HG02798 (cell line): ENCODE measurements around the gene PRKAG3.
"Not testable (repeated sequence)": the region's sequence is repeated elsewhere in the genome, so short reads cannot be mapped to it uniquely, and the experiment has no call there.

Source experiments
- ATAC-seq: cut with Tn5 transposase; IDR thresholded peaks from one replicate; pipeline ENCODE4 v1.9.1; 2021; ENCODE audit warnings: mild to moderate bottlenecking; ENCODE audit not compliant: unreplicated experiment, poor library complexity

Gene PRKAG3

GRCh38 chr2:218788529-218789255, 42.9 kb downstream of the PRKAG3 start:
- ATAC-seq, result no peak

- no peak for ATAC-seq
Observed at GRCh38 chr2:218786133-218786532, 45.5 kb downstream of the PRKAG3 start.

GRCh38 chr2:218785103-218785502, 46.5 kb downstream of the PRKAG3 start:
- ATAC-seq, result no peak

- no peak for ATAC-seq
Observed at GRCh38 chr2:218783688-218784087, 47.9 kb downstream of the PRKAG3 start.

GRCh38 chr2:218782528-218782844, 49.1 kb downstream of the PRKAG3 start:
- no peak for ATAC-seq

GRCh38 chr2:218781691-218782527, 49.7 kb downstream of the PRKAG3 start, which contains the start of gene CYP27A1:
TSS of gene CYP27A1 (plus strand) at chr2:218782147. CDS start at chr2:218782183, 36 bp downstream.
- no peak for ATAC-seq

- no peak for ATAC-seq
Observed at GRCh38 chr2:218780851-218781690, 50.5 kb downstream of the PRKAG3 start.

- ATAC-seq, result no peak
Observed at GRCh38 chr2:218780046-218780445, 51.6 kb downstream of the PRKAG3 start.

GRCh38 chr2:218777276-218777990, 54.2 kb downstream of the PRKAG3 start:
- no peak for ATAC-seq

GRCh38 chr2:218776488-218776887, 55.1 kb downstream of the PRKAG3 start:
- ATAC-seq, result no peak

GRCh38 chr2:218773881-218774280, 57.7 kb downstream of the PRKAG3 start:
- ATAC-seq, result no peak

GRCh38 chr2:218772759-218773158, 58.8 kb downstream of the PRKAG3 start:
- ATAC-seq, result not testable (repeated sequence)
